HEK293T (cell line): ENCODE results near the gene OXSM.

Experiments
- FOXK2 ChIP-seq: fragments of 450-650 bp; IDR thresholded peaks from 2 replicates; pipeline ENCODE4 v1.6.1; 2016; ENCODE audit warnings: mild to moderate bottlenecking
- HDGF ChIP-seq: fragments of 450-650 bp; IDR thresholded peaks from 2 replicates; pipeline ENCODE4 v1.6.1; 2017; ENCODE audit warnings: antibody characterized with exemption, borderline replicate concordance
- L3MBTL2 ChIP-seq: fragments of 450-650 bp; conservative IDR thresholded peaks from 2 replicates; pipeline ENCODE4 v1.6.1; 2016; ENCODE audit warnings: mild to moderate bottlenecking
- ZNF384 ChIP-seq: fragments of 450-650 bp; IDR thresholded peaks from 2 replicates; pipeline ENCODE4 v1.6.1; 2016

DNA sequence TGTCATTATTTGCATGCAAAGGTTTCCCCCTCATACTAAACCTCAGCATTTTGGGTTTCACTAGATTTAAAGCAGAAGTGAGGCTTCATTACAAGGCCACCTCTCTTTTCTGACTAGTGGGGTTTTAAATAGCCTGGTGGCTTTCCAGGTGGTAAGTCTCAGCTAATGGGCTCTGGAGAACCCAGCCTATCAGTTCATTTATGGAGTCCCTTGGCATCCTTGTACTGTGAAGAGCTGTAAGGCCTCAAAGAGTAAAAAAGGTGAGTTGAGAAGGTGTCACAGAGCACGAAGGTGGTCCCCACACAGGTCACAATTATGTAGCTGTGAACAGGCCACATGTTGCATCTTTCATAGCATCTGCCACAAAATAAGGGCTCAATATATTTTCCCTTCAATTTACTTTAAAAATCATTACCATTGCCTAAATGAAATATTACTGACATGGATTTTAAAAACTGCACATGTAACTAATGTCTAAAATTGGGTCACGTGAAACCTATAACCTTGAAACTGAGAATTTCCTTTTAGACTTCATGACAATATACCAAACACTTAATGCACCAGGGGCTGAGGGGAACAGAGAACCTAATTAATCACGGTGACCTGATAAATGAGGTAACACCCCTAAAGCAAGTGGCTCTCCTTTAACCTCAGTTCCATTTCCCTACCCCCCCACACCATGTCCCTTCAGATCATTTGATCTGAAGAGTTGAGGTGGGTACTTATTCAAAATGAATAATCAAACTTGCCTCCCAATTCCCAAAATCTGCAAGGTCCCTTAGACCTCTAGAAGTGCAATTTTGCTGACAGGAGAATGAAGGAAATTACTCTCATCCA is 7.9 kb upstream of the OXSM start:
- no peak for TF ChIP-seq FOXK2
- no peak for TF ChIP-seq L3MBTL2
- no peak for TF ChIP-seq HDGF
- TF ChIP-seq ZNF384, result no peak
